Neural progenitor cell (in vitro differentiated cells): Measurements from ENCODE around the gene CRTC3.

ENCODE experiments used
- EZH2 ChIP-seq: fragments of 200-600 bp; sonication (generic); IDR thresholded peaks from 2 replicates; pipeline ENCODE4 v1.6.1; 2017; ENCODE audit warnings: antibody characterized with exemption, mild to moderate bottlenecking, moderate library complexity
- EZH2phosphoT487 ChIP-seq: fragments of 200-600 bp; sonication (generic); IDR thresholded peaks from 2 replicates; pipeline ENCODE4 v1.6.1; 2017; ENCODE audit warnings: antibody characterized with exemption
- TF ChIP-seq, protein P1 (sequence below): fragments of 200-600 bp; sonication (generic); IDR thresholded peaks from 2 replicates; pipeline ENCODE4 v1.5.1; 2017; ENCODE audit warnings: antibody characterized with exemption, mild to moderate bottlenecking

DNA sequence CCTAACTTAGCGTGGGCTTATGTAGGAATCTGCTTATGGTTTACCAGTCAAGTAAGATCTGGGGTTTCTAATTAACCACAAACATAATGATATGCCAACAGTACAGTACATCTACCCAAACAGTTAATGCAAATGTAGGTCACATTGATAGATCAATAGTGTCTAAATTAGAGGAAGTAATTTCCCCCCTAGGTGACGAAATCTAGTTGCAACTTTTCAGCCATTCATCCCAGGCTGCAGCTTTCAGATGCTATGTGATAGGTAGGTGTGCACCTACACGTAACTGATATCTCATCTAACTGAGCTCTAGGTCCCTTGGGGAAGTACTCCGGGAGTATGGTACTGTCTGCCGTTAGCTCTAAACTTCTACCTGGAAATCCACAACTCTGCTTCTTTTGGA, 57.2 kb downstream of the CRTC3 start:
- TF ChIP-seq EZH2 (no peak), EZH2phosphoT487 (no peak)
- TF ChIP-seq, protein P1, sequence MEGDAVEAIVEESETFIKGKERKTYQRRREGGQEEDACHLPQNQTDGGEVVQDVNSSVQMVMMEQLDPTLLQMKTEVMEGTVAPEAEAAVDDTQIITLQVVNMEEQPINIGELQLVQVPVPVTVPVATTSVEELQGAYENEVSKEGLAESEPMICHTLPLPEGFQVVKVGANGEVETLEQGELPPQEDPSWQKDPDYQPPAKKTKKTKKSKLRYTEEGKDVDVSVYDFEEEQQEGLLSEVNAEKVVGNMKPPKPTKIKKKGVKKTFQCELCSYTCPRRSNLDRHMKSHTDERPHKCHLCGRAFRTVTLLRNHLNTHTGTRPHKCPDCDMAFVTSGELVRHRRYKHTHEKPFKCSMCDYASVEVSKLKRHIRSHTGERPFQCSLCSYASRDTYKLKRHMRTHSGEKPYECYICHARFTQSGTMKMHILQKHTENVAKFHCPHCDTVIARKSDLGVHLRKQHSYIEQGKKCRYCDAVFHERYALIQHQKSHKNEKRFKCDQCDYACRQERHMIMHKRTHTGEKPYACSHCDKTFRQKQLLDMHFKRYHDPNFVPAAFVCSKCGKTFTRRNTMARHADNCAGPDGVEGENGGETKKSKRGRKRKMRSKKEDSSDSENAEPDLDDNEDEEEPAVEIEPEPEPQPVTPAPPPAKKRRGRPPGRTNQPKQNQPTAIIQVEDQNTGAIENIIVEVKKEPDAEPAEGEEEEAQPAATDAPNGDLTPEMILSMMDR: no peak
